Loucy (cell line): ENCODE results near the gene SUFU.

Experiments used
- EZH2phosphoT487 ChIP-seq: fragments of 200-600 bp; IDR thresholded peaks from 2 replicates; pipeline ENCODE4 v1.6.1; 2018; ENCODE audit warnings: antibody characterized with exemption, mild to moderate bottlenecking, moderate library complexity, borderline replicate concordance
- TF ChIP-seq, protein P1 (sequence below): fragments of 200-600 bp; sonication (generic); conservative IDR thresholded peaks from 2 replicates; pipeline ENCODE4 v1.5.1; 2014; ENCODE audit warnings: mild to moderate bottlenecking, antibody characterized with exemption, low read length

- TF ChIP-seq, protein P1, sequence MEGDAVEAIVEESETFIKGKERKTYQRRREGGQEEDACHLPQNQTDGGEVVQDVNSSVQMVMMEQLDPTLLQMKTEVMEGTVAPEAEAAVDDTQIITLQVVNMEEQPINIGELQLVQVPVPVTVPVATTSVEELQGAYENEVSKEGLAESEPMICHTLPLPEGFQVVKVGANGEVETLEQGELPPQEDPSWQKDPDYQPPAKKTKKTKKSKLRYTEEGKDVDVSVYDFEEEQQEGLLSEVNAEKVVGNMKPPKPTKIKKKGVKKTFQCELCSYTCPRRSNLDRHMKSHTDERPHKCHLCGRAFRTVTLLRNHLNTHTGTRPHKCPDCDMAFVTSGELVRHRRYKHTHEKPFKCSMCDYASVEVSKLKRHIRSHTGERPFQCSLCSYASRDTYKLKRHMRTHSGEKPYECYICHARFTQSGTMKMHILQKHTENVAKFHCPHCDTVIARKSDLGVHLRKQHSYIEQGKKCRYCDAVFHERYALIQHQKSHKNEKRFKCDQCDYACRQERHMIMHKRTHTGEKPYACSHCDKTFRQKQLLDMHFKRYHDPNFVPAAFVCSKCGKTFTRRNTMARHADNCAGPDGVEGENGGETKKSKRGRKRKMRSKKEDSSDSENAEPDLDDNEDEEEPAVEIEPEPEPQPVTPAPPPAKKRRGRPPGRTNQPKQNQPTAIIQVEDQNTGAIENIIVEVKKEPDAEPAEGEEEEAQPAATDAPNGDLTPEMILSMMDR, result no peak
- TF ChIP-seq EZH2phosphoT487, result no peak
These were observed 39.1 kb downstream of the SUFU start for GRCh38 chr10:102542800-102543418.
